ENCODE results near the gene GARNL3.

The GARNL3 gene

GRCh38 chr9:127263237-127263636 is 1.3 kb upstream of the GARNL3 start:
- TF ChIP-seq TAF1 (IDR thresholded peaks at IDR 0.05; ENCODE audit: borderline replicate concordance, insufficient read depth, low read length), result no peak
- TF ChIP-seq FOXP2 (optimal IDR thresholded peaks at IDR 0.05; ENCODE audit: borderline replicate concordance, extremely low read depth, extremely low read length, insufficient read depth), result no peak
- no peak for TF ChIP-seq POLR2AphosphoS5 (IDR thresholded peaks at IDR 0.05; ENCODE audit: low read depth, low read length)
- no peak for TF ChIP-seq SIN3A (IDR thresholded peaks at IDR 0.05; ENCODE audit: borderline replicate concordance, insufficient read depth, low read length)
- no peak for TF ChIP-seq REST (IDR thresholded peaks at IDR 0.05; ENCODE audit: insufficient read depth in 1 of 2, low read depth in 2 of 2, low read length in 2 of 2)

- TF ChIP-seq FOXP2 (optimal IDR thresholded peaks at IDR 0.05; ENCODE audit: borderline replicate concordance, extremely low read depth, extremely low read length, insufficient read depth) (no peak), REST (IDR thresholded peaks at IDR 0.05; ENCODE audit: insufficient read depth in 1 of 2, low read depth in 2 of 2, low read length in 2 of 2) (no peak), POLR2AphosphoS5 (IDR thresholded peaks at IDR 0.05; ENCODE audit: low read depth, low read length) (no peak), TAF1 (IDR thresholded peaks at IDR 0.05; ENCODE audit: borderline replicate concordance, insufficient read depth, low read length) (no peak), SIN3A (IDR thresholded peaks at IDR 0.05; ENCODE audit: borderline replicate concordance, insufficient read depth, low read length) (no peak)
Measured at GRCh38 chr9:127263664-127264063, 910 bp upstream of the GARNL3 start.

- TF ChIP-seq FOXP2 (optimal IDR thresholded peaks at IDR 0.05; ENCODE audit: borderline replicate concordance, extremely low read depth, extremely low read length, insufficient read depth), result no peak
- TF ChIP-seq TAF1 (IDR thresholded peaks at IDR 0.05; ENCODE audit: borderline replicate concordance, insufficient read depth, low read length), result no peak
- no peak for TF ChIP-seq POLR2AphosphoS5 (IDR thresholded peaks at IDR 0.05; ENCODE audit: low read depth, low read length)
- no peak for TF ChIP-seq REST (IDR thresholded peaks at IDR 0.05; ENCODE audit: insufficient read depth in 1 of 2, low read depth in 2 of 2, low read length in 2 of 2)
- TF ChIP-seq SIN3A (IDR thresholded peaks at IDR 0.05; ENCODE audit: borderline replicate concordance, insufficient read depth, low read length), result no peak
Measured at GRCh38 chr9:127267793-127268525, 3.4 kb downstream of the GARNL3 start.

GRCh38 chr9:127269449-127269848 is 4.9 kb downstream of the GARNL3 start:
- TF ChIP-seq TAF1 (IDR thresholded peaks at IDR 0.05; ENCODE audit: borderline replicate concordance, insufficient read depth, low read length) (no peak), POLR2AphosphoS5 (IDR thresholded peaks at IDR 0.05; ENCODE audit: low read depth, low read length) (no peak)

GRCh38 chr9:127273326-127273725 is 8.8 kb downstream of the GARNL3 start:
- TF ChIP-seq TAF1 (IDR thresholded peaks at IDR 0.05; ENCODE audit: borderline replicate concordance, insufficient read depth, low read length) (no peak), POLR2AphosphoS5 (IDR thresholded peaks at IDR 0.05; ENCODE audit: low read depth, low read length) (no peak), REST (IDR thresholded peaks at IDR 0.05; ENCODE audit: insufficient read depth in 1 of 2, low read depth in 2 of 2, low read length in 2 of 2) (no peak), FOXP2 (optimal IDR thresholded peaks at IDR 0.05; ENCODE audit: borderline replicate concordance, extremely low read depth, extremely low read length, insufficient read depth) (no peak), SIN3A (IDR thresholded peaks at IDR 0.05; ENCODE audit: borderline replicate concordance, insufficient read depth, low read length) (no peak)

Measured in PFSK-1 (cell line).